SK-N-SH (cell line): ENCODE results near the gene USP34. TPM values are rescaled to one million over a fixed set of nuclear protein-coding genes. Genes with fewer than 3 reads are reported as not detected.

Experiments
- CTCF ChIA-PET: fragments of 300-600, 350-600 bp; formaldehyde crosslinking; extraction: SDS; loops from one replicate; lab custom pipeline; 2021; lab: Yijun Ruan, JAX
- POLR2A ChIA-PET: fragments of 350-600 bp; sonication (Branson Sonifier 250); formaldehyde crosslinking; extraction: SDS; loops from one replicate; lab custom pipeline; 2020; ENCODE audit warnings: antibody characterized with exemption, inconsistent platforms; lab: Yijun Ruan, JAX
- DNase-seq: peaks from one replicate; pipeline ENCODE4 v3.0.0; 2012
- H2AFZ ChIP-seq: fragments of 200-600 bp; sonication (generic); 2 replicates; pipeline ENCODE4 v1.8.1; 2016; ENCODE audit warnings: antibody characterized with exemption, mild to moderate bottlenecking, low read depth
- H3F3A ChIP-seq: fragments of 200-600 bp; sonication (generic); replicated peaks from 2 replicates; pipeline ENCODE3; 2016; ENCODE audit warnings: antibody characterized with exemption, mild to moderate bottlenecking; ENCODE audit not compliant: insufficient read depth
- H3K27ac ChIP-seq, 2 experiments: fragments of 200-500 bp in 1 of 2; fragments of 200-600 bp in 1 of 2; sonication (Bioruptor generic) in 1 of 2; sonication (generic), shearing (Covaris generic) in 1 of 2; 2 replicates each; pipeline versions ENCODE4 v1.5.1 to v1.6.1; 2014 to 2016; ENCODE audit warnings: low read depth in 2 of 2, inconsistent platforms in 1 of 2, low read length in 1 of 2, mild to moderate bottlenecking in 1 of 2, mixed read lengths in 1 of 2
- H3K27me3 ChIP-seq: fragments of 200-600 bp; sonication (generic), shearing (Covaris generic); 2 replicates; pipeline ENCODE4 v1.6.1; 2016; ENCODE audit warnings: mixed run types; ENCODE audit not compliant: insufficient read depth
- H3K36me3 ChIP-seq, 2 experiments: fragments of 200-500 bp in 1 of 2; fragments of 200-600 bp in 1 of 2; sonication (Bioruptor generic) in 1 of 2; sonication (generic) in 1 of 2; replicated peaks in 1 of 2; 2 replicates each; pipeline versions ENCODE3 to v1.5.1; 2014 to 2016; ENCODE audit warnings: low read length in 1 of 2, mild to moderate bottlenecking in 1 of 2; ENCODE audit not compliant: insufficient read depth in 2 of 2, control insufficient read depth in 1 of 2
- H3K4me1 ChIP-seq, 2 experiments: fragments of 200-500 bp in 1 of 2; fragments of 200-600 bp in 1 of 2; sonication (Bioruptor generic) in 1 of 2; sonication (generic), shearing (Covaris generic) in 1 of 2; 2 replicates each; pipeline versions ENCODE4 v1.5.1 to v1.6.1; 2014 to 2016; ENCODE audit warnings: low read depth in 1 of 2, low read length in 1 of 2, mixed run types in 1 of 2; ENCODE audit not compliant: insufficient read depth in 2 of 2, control insufficient read depth in 1 of 2
- H3K4me2 ChIP-seq: fragments of 200-600 bp; sonication (generic), shearing (Covaris generic); 2 replicates; pipeline ENCODE4 v1.6.1; 2017; ENCODE audit warnings: mixed run types
- H3K4me3 ChIP-seq, 2 experiments: fragments of 200-500 bp in 1 of 2; fragments of 200-600 bp in 1 of 2; sonication (Bioruptor generic) in 1 of 2; sonication (generic), shearing (Covaris generic) in 1 of 2; 2 replicates each; pipeline versions ENCODE4 v1.5.1 to v1.8.1; 2014 to 2016; ENCODE audit warnings: low read depth in 2 of 2, inconsistent platforms in 1 of 2, low read length in 1 of 2, mild to moderate bottlenecking in 1 of 2, mixed read lengths in 1 of 2, moderate library complexity in 1 of 2
- H3K79me2 ChIP-seq: fragments of 200-600 bp; sonication (generic); 2 replicates; pipeline ENCODE4 v1.8.1; 2017; ENCODE audit warnings: mild to moderate bottlenecking; ENCODE audit not compliant: insufficient read depth
- H3K9ac ChIP-seq: fragments of 200-600 bp; sonication (generic); 2 replicates; pipeline ENCODE4 v1.6.1; 2017; ENCODE audit warnings: mixed run types
- H3K9me2 ChIP-seq: fragments of 200-600 bp; sonication (generic); 2 replicates; pipeline ENCODE4 v1.6.1; 2017; ENCODE audit warnings: mixed run types
- H3K9me3 ChIP-seq: fragments of 200-600 bp; sonication (generic); 2 replicates; pipeline ENCODE4 v1.6.1; 2017; ENCODE audit warnings: mixed run types, mild to moderate bottlenecking, moderate library complexity
- H4K20me1 ChIP-seq: fragments of 200-600 bp; sonication (generic); 2 replicates; pipeline ENCODE4 v1.6.1; 2017; ENCODE audit warnings: mild to moderate bottlenecking, mixed run types; ENCODE audit not compliant: insufficient read depth
- EP300 ChIP-seq, 2 experiments: IDR thresholded peaks; 2 replicates each; pipeline versions ENCODE4 v1.4.0 to v1.6.1; 2012; ENCODE audit warnings: borderline replicate concordance in 1 of 2, low read depth in 1 of 2, low read length in 1 of 2
- FOXM1 ChIP-seq: IDR thresholded peaks from 2 replicates; pipeline ENCODE4 v1.4.0; 2012; ENCODE audit warnings: low read depth, mild to moderate bottlenecking
- GABPA ChIP-seq: IDR thresholded peaks from 2 replicates; pipeline ENCODE4 v1.4.0; 2012; ENCODE audit warnings: low read depth, mild to moderate bottlenecking
- IRF3 ChIP-seq: fragments of 150-350 bp; IDR thresholded peaks from 2 replicates; pipeline ENCODE4 v1.6.1; 2016; ENCODE audit warnings: mild to moderate bottlenecking, low read depth, low read length
- JUND ChIP-seq: IDR thresholded peaks from 2 replicates; pipeline ENCODE4 v1.4.0; 2012
- MAX ChIP-seq: IDR thresholded peaks from 2 replicates; pipeline ENCODE4 v1.4.0; 2012; ENCODE audit warnings: low read depth
- MXI1 ChIP-seq: IDR thresholded peaks from 2 replicates; pipeline ENCODE4 v1.6.1; 2012; ENCODE audit warnings: mild to moderate bottlenecking, low read depth, low read length, improper control_type of control experiment
- NFIC ChIP-seq: IDR thresholded peaks from 2 replicates; pipeline ENCODE4 v1.4.0; 2012; ENCODE audit warnings: borderline replicate concordance
- PBX3 ChIP-seq: IDR thresholded peaks from 2 replicates; pipeline ENCODE4; 2012
- POLR2AphosphoS5 ChIP-seq: IDR thresholded peaks from 2 replicates; pipeline ENCODE4 v1.6.1; 2012; ENCODE audit warnings: low read depth, low read length
- RAD21 ChIP-seq: IDR thresholded peaks from 2 replicates; pipeline ENCODE4 v1.6.1; 2012; ENCODE audit warnings: mild to moderate bottlenecking, low read length
- REST ChIP-seq: IDR thresholded peaks from 2 replicates; pipeline ENCODE4 v1.6.1; 2012; ENCODE audit warnings: mild to moderate bottlenecking, low read depth, low read length, moderate library complexity
- RXRA ChIP-seq: IDR thresholded peaks from 2 replicates; pipeline ENCODE4 v1.4.0; 2012; ENCODE audit warnings: low read depth, mild to moderate bottlenecking, borderline replicate concordance
- SIN3A ChIP-seq: IDR thresholded peaks from 2 replicates; pipeline ENCODE4 v1.6.1; 2012; ENCODE audit warnings: low read depth, mild to moderate bottlenecking, low read length, moderate library complexity, borderline replicate concordance
- SMC3 ChIP-seq: IDR thresholded peaks from 2 replicates; pipeline ENCODE4 v1.6.1; 2012; ENCODE audit warnings: low read depth, low read length, improper control_type of control experiment
- TAF1 ChIP-seq: IDR thresholded peaks from 2 replicates; pipeline ENCODE4 v1.6.1; 2012; ENCODE audit warnings: low read depth, mild to moderate bottlenecking, low read length, moderate library complexity, borderline replicate concordance
- TCF12 ChIP-seq: IDR thresholded peaks from 2 replicates; pipeline ENCODE4 v1.4.0; 2012
- USF2 ChIP-seq: fragments of 150-350 bp; IDR thresholded peaks from 2 replicates; pipeline ENCODE4 v1.6.1; 2017; ENCODE audit warnings: antibody characterized with exemption, low read length, low read depth, borderline replicate concordance
- WGBS: methylation state at CpG from one replicate; pipeline ENCODE4 v1.1.6; 2017; ENCODE audit warnings: low lambda C conversion rate; 5-methylcytosine and 5-hydroxymethylcytosine counted together
- polyA plus RNA-seq, 3 experiments: library from polyadenylated mRNA; depleted of rRNA; stranded (reverse); fragments of >200 nt; gene quantifications; 2 replicates each; pipeline ENCODE4 v1.2.3, GENCODE V29; 2012

USP34 gene
- polyA plus RNA-seq, 1 of the 3 experiments (the other 2 are of a cell fraction) = 31.4 TPM

GRCh38 chr2:61357681-61358080 is 113.2 kb downstream of the USP34 start:
- TF ChIP-seq MXI1 (no peak), REST (no peak), TAF1 (no peak), GABPA (no peak), USF2 (no peak), MAX (no peak), PBX3 (no peak)
- H4K20me1 ChIP-seq = peaks cover 8% of the 10 kb centered on the region; the same call in 1 of the 2 replicates
- no peak overlapping the region for H2AFZ ChIP-seq
- H3K4me1 ChIP-seq = no peaks in the 10 kb centered on the region; a peak in 1 of 4 replicates
- DNase-seq = no peak
- H3K79me2 ChIP-seq = peaks cover 96% of the 10 kb centered on the region
- H3F3A ChIP-seq = peaks cover 3% of the 10 kb centered on the region
- H3K27ac ChIP-seq = no peak overlapping the region
- H3K27me3 ChIP-seq = no peaks in the 10 kb centered on the region
- no peak overlapping the region for H3K4me3 ChIP-seq
- no peak overlapping the region for H3K4me2 ChIP-seq
- H3K36me3 ChIP-seq = peaks cover 13 to 53% of the 10 kb centered on the region in 2 experiments
- CTCF ChIA-PET = no interaction called here
- POLR2A ChIA-PET = no interaction called here
- no peaks in the 10 kb centered on the region for H3K9me2 ChIP-seq
- WGBS = 91% methylated on average over 6 of the region's 6 CpGs
- no peak overlapping the region for H3K9ac ChIP-seq
- peaks cover 9% of the 10 kb centered on the region; the same call in 1 of the 2 replicates for H3K9me3 ChIP-seq

- H3K9me2 ChIP-seq = no peaks in the 10 kb centered on the region
- H3K27me3 ChIP-seq = no peaks in the 10 kb centered on the region
- H3K9ac ChIP-seq = no peak overlapping the region
- POLR2A ChIA-PET = no interaction called here
- H3K27ac ChIP-seq = no peak overlapping the region
- H3F3A ChIP-seq = peaks cover 3% of the 10 kb centered on the region
- WGBS = 92% methylated on average over 1 of the region's 1 CpG
- DNase-seq = no peak
- H2AFZ ChIP-seq = no peak overlapping the region
- H3K4me3 ChIP-seq = no peak overlapping the region
- peaks cover 8% of the 10 kb centered on the region; the same call in 1 of the 2 replicates for H4K20me1 ChIP-seq
- peaks cover 9% of the 10 kb centered on the region; the same call in 1 of the 2 replicates for H3K9me3 ChIP-seq
- no peaks in the 10 kb centered on the region; a peak in 1 of 4 replicates for H3K4me1 ChIP-seq
- TF ChIP-seq FOXM1 (no peak), JUND (no peak), USF2 (no peak), SIN3A (no peak), NFIC (no peak), POLR2AphosphoS5 (no peak), TCF12 (no peak), IRF3 (no peak), SMC3 (no peak), MAX (no peak), RAD21 (no peak), RXRA (no peak), EP300 (IDR thresholded peaks at IDR 0.05; ENCODE audit: borderline replicate concordance in 1 of 2, low read depth in 1 of 2, low read length in 1 of 2) (no peak)
- H3K4me2 ChIP-seq = no peak overlapping the region
- peaks cover 93% of the 10 kb centered on the region for H3K79me2 ChIP-seq
- CTCF ChIA-PET = no interaction called here
- peaks cover 14 to 46% of the 10 kb centered on the region in 2 experiments for H3K36me3 ChIP-seq
Observed at GRCh38 chr2:61356958-61357350, 113.9 kb downstream of the USP34 start.
